B cell (primary cell): Measurements from ENCODE around the gene TCP11L2.

Experiments used
- EZH2 ChIP-seq: IDR thresholded peaks from 2 replicates; pipeline ENCODE4 v1.6.1; 2012; ENCODE audit warnings: borderline replicate concordance, low read depth, mild to moderate bottlenecking, moderate library complexity, low read length; ENCODE audit not compliant: insufficient read depth, poor library complexity, severe bottlenecking
- TF ChIP-seq, protein P1 (sequence below): fragments of 200-600 bp; IDR thresholded peaks from one replicate; pipeline ENCODE4 v1.8.0; 2022; ENCODE audit warnings: antibody characterized with exemption, mild to moderate bottlenecking

GRCh38 chr12:106392759-106393158 lies 90.2 kb downstream of the TCP11L2 start:
- TF ChIP-seq, protein P1, sequence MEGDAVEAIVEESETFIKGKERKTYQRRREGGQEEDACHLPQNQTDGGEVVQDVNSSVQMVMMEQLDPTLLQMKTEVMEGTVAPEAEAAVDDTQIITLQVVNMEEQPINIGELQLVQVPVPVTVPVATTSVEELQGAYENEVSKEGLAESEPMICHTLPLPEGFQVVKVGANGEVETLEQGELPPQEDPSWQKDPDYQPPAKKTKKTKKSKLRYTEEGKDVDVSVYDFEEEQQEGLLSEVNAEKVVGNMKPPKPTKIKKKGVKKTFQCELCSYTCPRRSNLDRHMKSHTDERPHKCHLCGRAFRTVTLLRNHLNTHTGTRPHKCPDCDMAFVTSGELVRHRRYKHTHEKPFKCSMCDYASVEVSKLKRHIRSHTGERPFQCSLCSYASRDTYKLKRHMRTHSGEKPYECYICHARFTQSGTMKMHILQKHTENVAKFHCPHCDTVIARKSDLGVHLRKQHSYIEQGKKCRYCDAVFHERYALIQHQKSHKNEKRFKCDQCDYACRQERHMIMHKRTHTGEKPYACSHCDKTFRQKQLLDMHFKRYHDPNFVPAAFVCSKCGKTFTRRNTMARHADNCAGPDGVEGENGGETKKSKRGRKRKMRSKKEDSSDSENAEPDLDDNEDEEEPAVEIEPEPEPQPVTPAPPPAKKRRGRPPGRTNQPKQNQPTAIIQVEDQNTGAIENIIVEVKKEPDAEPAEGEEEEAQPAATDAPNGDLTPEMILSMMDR: no peak
- TF ChIP-seq EZH2: no peak
